Stimulated activated CD8-positive, alpha-beta memory T cell treated with anti-CD3 and anti-CD28 coated beads, Interleukin-2, amount 100 ng/mL, for 1 hour (primary cell): ENCODE measurements around the gene PRTFDC1.
"Not testable (repeated sequence)": the region's sequence is repeated elsewhere in the genome, so short reads cannot be mapped to it uniquely, and the experiment has no call there.

Experiments used
- DNase-seq, 2 donors: peaks; one replicate each; pipeline ENCODE4 v3.0.0-alpha.2; 2020; ENCODE audit warnings: low read depth in 2 of 2

The PRTFDC1 gene

DNA sequence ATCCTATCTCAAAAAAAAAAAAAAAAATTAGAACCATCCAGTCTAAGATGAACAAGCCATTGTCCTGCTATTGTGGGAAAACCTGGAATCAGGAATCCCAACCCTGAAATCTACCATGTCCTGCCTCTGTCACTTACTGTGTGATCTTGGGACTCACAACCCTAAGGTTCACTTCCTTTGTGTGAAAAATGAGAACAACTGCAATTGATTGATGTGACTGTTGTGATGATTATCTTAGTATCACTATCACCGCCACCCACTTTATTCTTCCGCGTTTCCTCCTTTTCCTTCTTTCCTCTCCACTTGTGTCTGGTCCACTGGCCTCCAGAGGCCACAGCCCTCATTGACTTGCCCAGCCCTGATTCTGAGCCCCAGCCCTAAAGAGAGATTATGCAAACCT is 12.6 kb upstream of the PRTFDC1 start:
- DNase-seq, result no peak

DNA sequence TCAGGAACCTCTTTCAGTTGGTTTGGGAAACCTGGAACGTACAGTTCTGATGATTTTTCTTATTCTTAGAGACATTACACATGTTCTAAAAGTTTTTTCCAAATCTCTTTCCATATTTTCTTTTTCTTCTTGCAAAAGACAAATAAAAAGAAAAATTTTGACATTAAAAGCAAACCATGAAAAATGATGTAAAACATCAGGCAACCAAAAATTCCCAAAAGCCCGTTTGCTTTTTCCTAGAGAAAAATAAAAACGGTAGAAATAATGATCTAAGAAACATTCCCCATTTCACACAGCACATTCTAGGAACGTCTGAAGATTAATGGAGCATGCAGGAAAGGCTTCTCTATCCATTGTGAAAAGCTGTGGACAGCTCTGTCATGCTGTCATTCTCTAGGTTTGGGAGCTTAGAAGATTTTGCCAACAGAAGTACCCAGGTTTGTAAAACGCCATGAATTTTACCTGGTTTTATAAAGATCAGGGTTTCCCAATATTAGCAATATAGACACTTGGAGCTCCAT is 11.2 kb upstream of the PRTFDC1 start:
- DNase-seq, result no peak

- DNase-seq, result no peak
Observed at GRCh38 chr10:24962995-24963394, 10.6 kb upstream of the PRTFDC1 start.

- DNase-seq, result no peak
Observed at GRCh38 chr10:24961582-24961981, 9.2 kb upstream of the PRTFDC1 start.

DNA sequence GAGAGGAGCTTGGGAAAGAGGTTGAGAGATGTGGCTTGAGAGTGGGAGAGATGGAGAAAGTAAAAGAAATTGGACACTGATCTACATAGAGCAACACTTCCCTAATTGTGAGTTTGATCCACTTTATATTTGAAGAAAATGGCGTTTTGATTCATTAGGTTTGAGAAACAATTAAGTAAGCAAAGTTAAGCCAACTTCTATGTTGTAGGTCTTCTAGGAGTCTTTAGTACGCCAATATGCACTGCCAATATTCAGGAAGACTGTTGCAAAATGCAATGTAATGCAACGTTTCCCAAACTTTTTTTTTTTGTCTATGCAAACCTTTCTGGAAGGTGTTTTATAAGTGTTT is 7.0 kb upstream of the PRTFDC1 start:
- DNase-seq, result no peak

DNA sequence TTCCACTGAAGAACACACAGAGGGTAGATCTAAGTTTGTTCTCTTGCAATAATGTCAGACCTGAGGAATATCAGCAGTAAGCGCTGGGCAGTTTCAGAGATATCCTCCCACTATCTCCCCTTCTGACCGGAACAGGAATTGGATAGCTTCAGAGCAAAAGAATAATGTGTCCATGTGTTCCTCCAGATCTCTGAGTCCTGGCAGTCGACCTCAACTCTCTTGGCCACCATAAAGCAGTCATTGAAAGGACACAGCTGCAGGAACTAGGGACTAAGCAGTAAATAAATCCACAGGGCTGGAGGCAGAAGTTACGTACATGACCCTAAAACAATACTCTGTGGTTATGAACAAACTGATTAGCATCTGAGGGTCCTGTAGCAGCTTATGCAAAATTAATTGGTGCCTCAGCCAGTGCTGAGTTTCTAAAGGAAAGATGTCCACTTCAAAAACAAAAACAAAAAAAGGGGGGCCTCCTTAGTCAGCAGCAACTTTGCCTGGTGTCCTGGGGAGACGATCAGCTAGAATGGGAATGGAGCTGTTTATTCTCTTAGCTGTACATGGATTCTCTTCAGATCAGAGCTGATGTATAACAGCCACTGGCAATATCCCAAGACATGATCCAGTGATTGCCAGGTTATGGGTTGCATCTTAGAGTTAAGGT is 6.4 kb upstream of the PRTFDC1 start:
- DNase-seq, result no peak

- DNase-seq, result no peak
Observed at GRCh38 chr10:24958091-24958720, 5.8 kb upstream of the PRTFDC1 start.

DNA sequence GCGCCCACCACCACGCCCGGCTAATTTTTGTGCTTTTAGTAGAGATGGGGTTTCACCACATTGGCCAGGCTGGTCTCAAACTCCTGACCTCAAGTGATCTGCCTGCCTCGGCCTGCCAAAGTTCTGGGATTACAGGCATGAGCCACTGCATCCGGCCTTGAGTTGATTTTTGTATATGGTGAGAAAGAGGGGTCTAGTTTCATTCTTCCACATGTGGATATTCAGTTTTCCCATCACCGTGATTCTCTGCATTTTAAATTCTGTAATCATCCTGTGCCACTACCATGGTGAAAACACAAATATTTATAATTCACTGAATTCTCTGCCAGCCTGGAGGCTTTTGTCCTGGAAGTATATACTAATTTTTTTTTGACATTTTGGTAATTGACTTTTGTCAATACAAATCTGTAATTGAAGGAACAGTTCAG is 5.2 kb upstream of the PRTFDC1 start:
- not testable (repeated sequence) for DNase-seq

DNA sequence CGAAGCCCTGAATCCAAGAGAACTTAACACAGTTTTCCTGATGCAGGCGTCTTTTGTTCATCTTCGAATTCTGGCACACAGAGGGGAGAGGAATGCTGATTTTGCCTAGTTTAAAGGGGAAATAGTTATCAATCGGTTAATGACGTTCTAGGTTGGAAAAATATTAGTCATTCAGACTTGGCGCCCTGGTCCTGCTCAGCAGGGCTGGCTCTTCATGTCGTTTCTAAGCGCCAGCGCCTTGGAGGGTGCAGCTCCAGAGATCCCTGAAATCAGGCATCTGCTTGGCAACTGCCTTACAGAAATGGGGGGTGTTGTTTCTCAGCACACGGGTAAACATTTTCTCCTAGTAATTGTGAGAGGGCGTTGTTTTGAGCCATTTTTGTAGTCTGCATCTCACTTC is 1.3 kb upstream of the PRTFDC1 start:
- DNase-seq, result no peak

- DNase-seq, result peak in 1 of 2 donors; percentile 36
Observed at GRCh38 chr10:24952707-24953645, 570 bp upstream of the PRTFDC1 start.

DNA sequence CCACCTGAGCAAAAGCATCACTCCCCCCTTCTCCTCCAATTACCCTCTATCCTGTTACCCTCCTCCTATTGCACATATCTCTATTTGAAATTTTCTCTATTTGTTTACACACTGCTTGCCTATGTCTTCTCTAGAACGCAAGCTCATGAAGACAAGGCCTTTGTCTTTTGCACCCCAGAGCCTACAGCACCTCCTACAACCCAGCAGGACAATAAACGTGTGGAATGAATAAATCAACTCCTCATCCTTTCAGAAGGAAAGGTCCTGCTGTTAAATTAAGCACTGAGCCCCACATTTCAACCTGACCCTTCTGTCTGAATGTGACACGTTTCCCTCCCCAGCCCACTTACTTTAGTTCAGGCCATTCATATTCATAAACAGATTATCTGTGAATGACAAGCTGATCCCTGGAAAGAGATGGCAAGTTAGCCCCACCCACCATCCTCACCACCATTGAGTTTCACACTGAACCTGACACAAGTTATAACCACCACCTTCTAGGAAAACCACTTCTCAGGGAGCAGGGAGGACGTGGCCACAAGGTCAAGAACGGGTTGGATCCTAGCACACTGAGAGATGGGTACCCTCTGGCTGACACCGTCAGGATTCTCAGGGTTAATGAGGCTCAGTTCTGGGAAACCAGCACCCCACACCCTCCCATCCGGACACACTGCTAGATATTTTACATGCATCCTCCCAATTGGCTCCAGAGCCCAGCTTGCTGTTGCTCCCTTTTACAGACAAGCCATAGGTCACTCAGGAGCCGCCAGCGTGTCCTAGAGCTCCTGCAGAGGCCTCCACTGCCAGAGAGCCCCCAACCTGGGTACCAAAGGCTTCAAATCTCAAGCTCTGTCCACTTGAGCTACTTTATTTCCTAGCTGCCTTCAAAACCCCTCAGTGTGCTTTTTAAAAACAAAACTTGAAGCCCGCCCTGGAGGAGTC is 934 bp downstream of the PRTFDC1 start:
- DNase-seq, result no peak

GRCh38 chr10:24950439-24950838 is 2.0 kb downstream of the PRTFDC1 start:
- no peak for DNase-seq

DNA sequence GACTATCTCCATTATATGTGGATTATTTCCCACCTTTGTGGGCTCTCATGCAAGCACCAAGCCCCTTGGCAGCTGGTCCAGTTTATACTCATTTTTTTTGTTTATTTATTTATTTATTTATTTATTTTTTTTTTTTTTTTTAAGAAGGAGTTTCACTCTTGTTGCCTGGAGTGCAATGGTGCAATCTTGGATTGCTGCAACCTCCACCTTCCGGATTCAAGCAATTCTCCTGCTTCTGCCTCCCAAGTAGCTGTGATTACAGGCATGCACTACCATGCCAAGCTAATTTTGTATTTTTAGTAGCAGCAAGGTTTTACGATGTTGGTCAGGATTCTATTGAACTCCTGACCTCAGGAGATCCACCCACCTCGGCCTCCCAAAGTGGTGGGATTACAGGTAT is 2.8 kb downstream of the PRTFDC1 start:
- DNase-seq, result no peak

DNA sequence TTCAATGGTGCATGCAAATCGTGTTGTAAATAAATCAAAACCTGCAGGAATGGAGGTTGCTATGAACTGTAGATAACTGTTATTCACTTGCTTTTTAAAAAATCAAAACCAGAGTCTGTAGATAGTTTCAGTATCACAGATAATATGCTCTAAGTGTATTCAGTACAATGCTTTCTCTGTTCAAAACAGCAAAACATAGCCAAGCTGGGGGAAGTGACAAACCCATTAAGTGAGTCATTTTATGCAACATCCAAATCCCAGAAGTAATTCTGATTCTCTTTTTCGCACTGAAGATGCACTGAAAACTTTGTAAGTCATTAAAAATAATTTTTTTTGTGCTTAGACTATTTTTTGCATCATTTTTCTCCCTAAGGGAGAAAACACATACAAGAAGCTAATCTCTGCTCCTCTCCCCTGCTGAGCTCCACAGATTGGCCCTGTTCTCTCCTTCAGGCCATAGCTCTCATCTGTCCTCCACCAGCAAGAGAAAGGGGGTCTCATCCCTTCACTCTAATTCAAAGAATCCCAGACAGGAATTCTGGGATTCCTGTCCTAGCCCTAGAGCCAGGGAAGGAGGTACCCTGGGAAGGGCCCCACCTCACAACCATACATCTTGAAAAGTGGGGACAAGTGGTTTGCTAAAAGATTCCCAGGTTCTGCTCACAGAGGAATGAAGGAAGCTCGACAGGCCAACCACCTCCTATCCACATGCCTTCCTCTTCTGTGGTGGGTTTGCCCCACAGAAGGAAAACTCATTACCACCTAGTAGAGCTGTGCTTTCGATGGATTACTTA is 4.9 kb downstream of the PRTFDC1 start:
- DNase-seq, result no peak

- no peak for DNase-seq
Observed at GRCh38 chr10:24944512-24945255, 7.7 kb downstream of the PRTFDC1 start.

DNA sequence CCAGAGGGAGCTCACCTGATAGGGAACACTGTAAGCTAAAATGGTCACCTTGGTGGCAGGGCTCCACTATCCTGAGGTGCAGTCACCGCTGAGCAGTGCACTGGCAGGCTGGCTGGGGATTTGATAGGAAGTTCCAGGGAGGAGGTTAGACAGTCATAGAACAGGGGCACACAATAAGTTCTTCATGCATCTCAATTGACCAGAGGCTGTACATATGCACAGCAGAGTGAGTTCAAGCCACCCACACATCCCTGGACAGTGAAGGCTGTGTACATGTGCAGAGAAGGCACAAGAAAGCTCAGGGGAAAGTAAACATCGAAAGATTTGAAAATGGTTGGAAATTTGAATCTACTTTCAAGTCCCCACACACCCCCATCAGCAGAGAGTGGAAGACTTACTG is 13.9 kb downstream of the PRTFDC1 start:
- DNase-seq, result no peak

DNA sequence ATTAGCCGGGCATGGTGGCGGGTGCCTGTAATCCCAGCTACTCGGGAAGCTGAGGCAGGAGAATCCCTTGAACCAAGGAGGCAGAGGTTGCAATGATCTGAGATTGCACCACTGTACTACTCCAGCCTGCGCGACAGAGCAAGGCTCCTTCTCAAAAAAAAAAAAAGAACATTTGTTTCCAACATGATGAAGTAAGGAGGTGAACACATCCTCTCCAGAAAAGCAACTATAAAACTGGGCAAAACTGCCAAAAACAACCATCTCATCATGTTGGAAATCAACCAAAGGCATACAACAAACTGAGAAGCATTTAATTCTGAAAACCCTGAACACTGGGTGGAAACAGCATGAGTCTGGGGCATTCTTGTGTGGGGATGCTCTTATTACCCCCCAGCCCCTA is 14.3 kb downstream of the PRTFDC1 start:
- no peak for DNase-seq

GRCh38 chr10:24935504-24936292 is 16.7 kb downstream of the PRTFDC1 start:
- no peak for DNase-seq

DNA sequence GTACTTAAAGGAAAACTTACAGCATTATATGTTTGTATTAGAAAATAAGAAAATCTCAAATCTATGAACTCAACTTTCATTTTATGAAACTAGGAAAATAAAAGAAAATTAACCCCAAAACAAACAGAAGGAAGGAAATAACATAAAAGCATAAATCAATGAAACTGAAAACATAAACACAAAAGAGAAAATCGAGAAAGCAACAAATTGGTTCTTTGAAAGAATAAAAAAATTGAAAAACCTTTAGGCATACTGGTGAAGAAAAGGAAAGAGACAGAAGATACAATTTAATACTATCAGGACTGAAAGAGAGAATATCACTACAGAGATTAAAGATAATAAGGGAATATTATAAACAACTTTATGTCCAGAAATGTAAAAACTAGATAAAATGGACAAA is 21.2 kb downstream of the PRTFDC1 start:
- DNase-seq, result no peak
